Muscle of leg (tissue), 11 donors: ENCODE measurements around the gene INTS1. TPM values are rescaled to one million over a fixed set of nuclear protein-coding genes. Genes with fewer than 3 reads are reported as not detected.

Experiments
- DNase-seq: peaks from one replicate; pipeline ENCODE4 v3.0.0; 2013
- H3K27ac ChIP-seq: one replicate; pipeline ENCODE4 v1.5.1; 2013; ENCODE audit warnings: mild to moderate bottlenecking, low read length, control low read depth
- H3K27me3 ChIP-seq: one replicate; pipeline ENCODE4 v1.6.1; 2013; ENCODE audit warnings: low read length; ENCODE audit not compliant: control insufficient read depth, insufficient read depth
- H3K36me3 ChIP-seq: one replicate; pipeline ENCODE4 v1.6.1; 2013; ENCODE audit warnings: low read length; ENCODE audit not compliant: control insufficient read depth, insufficient read depth
- H3K4me1 ChIP-seq: one replicate; pipeline ENCODE4 v1.6.1; 2013; ENCODE audit warnings: low read length; ENCODE audit not compliant: control insufficient read depth, insufficient read depth
- H3K4me3 ChIP-seq: one replicate; pipeline ENCODE4 v1.5.1; 2013; ENCODE audit warnings: low read length, control low read depth
- H3K9me3 ChIP-seq: replicated peaks from 2 replicates; pipeline ENCODE4 v1.6.1; 2013; ENCODE audit warnings: low read depth, low read length; ENCODE audit not compliant: control insufficient read depth
- WGBS: methylation state at CpG from one replicate; pipeline ENCODE4 v1.1.5; 2013; ENCODE audit warnings: missing lambda C conversion rate; ENCODE audit not compliant: insufficient coverage; 5-methylcytosine and 5-hydroxymethylcytosine counted together
- polyA plus RNA-seq, 8 donors: library from polyadenylated mRNA; unstranded; fragments of 120-200 nt; gene quantifications; one replicate each; pipeline versions ENCODE4 v1.2.1 to v1.2.3, GENCODE V29; 2013; ENCODE audit warnings: inconsistent platforms in 1 of 8, low replicate concordance in 1 of 8; ENCODE audit not compliant: insufficient read length in 8 of 8, insufficient read depth in 1 of 8
- total RNA-seq: library from RNA; stranded (reverse); fragments of 120-200 nt; gene quantifications from one replicate; pipeline ENCODE4 v1.2.4, GENCODE V29; 2013

INTS1 gene
- total and polyA plus RNA-seq, 9 donors = 16.7 to 63.4 (median 49.9) TPM

DNA sequence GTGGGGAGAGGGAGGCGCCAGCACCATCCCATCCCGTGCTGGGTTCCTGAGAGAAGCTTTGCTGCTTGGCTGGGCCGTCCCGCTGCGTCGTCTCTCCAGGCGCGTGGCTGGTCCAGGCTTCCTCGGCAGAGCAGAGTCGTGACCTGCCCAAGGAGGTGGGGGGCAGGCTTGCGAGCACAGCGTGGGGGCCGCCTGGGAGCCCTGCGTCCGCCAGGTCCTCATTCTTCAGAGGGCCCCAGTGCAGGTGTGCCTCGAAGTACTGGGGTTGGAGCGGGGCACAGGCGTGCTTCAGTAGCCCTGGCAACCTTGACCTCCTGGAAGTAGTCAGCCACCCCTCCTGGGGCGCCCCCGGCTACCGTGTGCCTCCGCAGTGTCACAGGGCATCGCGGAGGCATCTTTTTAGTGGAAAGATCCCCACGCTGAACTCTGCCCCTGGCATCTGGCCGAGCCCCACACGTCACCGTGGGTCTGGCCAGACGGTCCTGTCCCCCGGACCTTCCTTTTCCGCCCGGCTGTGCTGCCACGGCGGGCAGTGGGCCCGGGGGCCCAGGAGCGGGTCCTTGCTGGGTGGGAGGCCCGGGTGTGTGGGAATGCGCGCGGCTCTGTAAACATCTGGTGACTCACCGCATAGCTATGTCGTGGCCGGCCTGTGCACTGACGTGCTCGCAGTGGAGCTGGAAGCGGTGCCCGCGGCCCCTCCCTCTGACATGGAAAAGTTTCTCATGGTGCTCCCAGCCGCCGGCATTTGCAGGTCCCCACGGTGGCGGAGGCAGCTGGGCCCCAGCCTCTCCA lies 32.8 kb upstream of the INTS1 start:
- Histone ChIP-seq H3K36me3 (peaks cover 26% of the 10 kb centered on the region), H3K27me3 (no peaks in the 10 kb centered on the region), H3K4me1 (peaks cover 65% of the 10 kb centered on the region), H3K27ac (peak overlapping the region; percentile 98), H3K9me3 (no peaks in the 10 kb centered on the region), H3K4me3 (peak overlapping the region; percentile 38)
- peak; percentile 98 for DNase-seq
- 4% methylated on average over 48 of the region's 52 CpGs for WGBS

DNA sequence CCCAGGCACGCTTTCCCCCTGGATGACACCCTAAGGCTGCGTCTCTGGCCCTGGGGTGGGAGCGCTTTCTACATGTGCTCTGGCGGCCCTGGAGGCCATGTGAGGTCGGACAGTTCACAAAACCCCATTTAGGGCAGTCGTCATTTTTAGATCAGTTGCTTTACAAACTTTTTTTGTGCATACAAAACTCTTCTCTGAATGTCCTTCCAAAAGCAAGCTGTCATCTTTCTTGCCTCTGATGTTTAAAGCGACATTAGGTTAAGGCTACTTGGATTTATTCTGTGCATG lies 32.2 kb upstream of the INTS1 start:
- Histone ChIP-seq H3K4me1 (peaks cover 70% of the 10 kb centered on the region), H3K4me3 (no peak overlapping the region), H3K36me3 (peaks cover 22% of the 10 kb centered on the region), H3K27me3 (no peaks in the 10 kb centered on the region), H3K27ac (peak overlapping the region; percentile 98), H3K9me3 (no peaks in the 10 kb centered on the region)
- DNase-seq = no peak
- WGBS = 58% methylated on average over 5 of the region's 7 CpGs

DNA sequence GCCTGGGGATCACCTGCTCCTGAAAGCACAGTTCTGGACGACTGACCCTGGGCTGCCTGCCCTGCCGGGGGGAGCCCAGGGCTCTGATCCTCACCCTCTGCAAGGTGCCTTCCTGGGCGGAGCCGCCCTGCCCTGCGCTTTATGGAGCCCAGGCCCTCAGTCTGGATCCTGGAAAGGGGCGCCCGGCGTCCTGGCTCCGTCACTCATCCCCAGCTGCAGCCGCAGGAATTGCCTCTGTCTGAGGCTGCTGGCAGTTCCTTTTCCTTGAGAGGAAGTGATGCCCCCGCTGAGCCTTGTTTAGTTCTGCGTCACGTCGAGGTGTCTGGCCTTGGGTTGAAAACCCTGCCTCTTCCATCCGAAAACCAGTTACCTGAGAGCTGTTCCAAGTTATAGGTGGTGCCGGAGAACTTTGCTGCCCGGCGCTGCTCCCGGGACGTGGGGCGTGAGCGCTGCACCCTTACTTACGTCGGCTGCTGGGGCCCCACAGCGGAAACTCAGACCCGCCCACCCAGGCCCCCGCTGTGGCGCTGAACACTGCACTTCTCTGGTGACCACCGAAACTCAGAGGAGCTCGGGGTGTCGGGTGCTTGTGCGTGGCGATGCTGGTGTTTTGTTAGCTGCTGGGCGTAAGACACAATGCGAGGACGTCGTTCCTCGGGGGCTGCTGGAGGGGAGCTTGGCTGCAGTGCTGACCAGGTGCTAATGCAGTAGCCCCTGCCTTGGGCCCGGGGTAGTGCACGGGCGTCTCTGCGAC lies 31.7 kb upstream of the INTS1 start:
- Histone ChIP-seq H3K27ac (peak overlapping the region; percentile 98), H3K4me3 (no peak overlapping the region), H3K27me3 (no peaks in the 10 kb centered on the region), H3K9me3 (no peaks in the 10 kb centered on the region), H3K4me1 (peaks cover 72% of the 10 kb centered on the region), H3K36me3 (peaks cover 18% of the 10 kb centered on the region)
- 77% methylated on average over 42 of the region's 42 CpGs for WGBS
- peak; percentile 44 for DNase-seq

DNA sequence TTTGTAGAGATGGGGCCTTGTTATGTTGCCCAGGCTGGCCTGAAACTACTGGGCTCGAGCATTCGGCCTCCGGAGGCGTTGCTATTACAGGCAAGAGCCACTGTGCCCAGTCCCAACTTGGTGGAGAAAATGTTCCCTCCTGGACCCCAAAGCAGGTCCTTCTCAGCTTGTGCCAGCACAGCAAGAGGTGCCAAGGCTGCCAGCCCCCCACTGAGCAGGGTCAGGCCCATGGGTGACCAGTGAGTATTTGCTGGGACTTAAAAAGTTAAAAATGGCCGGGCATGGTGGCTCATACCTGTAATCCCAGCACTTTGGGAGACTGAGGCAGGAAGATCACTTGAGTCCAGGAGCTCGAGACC lies 30.9 kb upstream of the INTS1 start:
- 94% methylated on average over 6 of the region's 6 CpGs for WGBS
- Histone ChIP-seq H3K4me3 (no peak overlapping the region), H3K9me3 (no peaks in the 10 kb centered on the region), H3K4me1 (peaks cover 75% of the 10 kb centered on the region), H3K27ac (no peak overlapping the region), H3K36me3 (peaks cover 11% of the 10 kb centered on the region), H3K27me3 (no peaks in the 10 kb centered on the region)
- DNase-seq = no peak

DNA sequence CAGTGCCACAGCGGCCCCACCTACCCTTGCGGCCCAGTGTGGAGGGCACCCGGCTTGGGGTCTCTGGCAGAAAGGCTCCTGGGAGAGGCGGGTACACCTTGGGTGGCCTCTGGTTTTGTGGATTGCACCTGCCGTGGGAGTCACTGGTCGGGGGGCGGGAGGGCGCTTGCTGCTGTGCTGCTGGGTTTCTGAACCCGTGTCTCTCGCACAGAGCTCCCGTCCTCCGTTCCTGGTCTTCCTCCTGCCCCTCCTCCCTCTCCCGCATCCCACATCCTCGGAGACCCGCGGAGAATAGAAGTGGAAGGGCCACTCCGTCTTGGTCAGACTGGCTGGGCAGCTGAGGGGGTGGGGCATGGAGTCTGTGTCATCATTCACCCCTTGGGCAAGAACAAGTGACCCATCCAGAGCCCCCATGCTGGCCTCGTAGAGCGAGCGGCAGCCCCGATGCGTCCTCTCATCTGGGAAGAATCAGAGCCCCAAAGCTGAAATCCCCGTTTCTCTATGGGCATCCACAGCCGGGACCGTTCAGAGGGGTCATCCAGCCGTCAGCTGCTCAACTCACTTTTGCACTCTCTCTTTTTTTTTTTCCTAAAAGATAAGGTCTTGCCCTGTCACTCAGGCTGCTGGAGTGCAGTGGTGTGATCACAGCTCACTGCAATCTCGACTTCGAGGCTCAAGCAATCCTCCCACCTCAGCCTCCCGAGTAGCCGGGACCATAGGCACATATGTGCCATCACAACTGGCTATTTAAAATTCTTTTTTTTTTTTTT lies 30.3 kb upstream of the INTS1 start:
- H3K9me3 ChIP-seq = no peaks in the 10 kb centered on the region
- H3K27ac ChIP-seq = no peak overlapping the region
- peak; percentile 20 for DNase-seq
- peaks cover 6% of the 10 kb centered on the region for H3K36me3 ChIP-seq
- peaks cover 76% of the 10 kb centered on the region for H3K4me1 ChIP-seq
- H3K27me3 ChIP-seq = no peaks in the 10 kb centered on the region
- WGBS = 87% methylated on average over 17 of the region's 30 CpGs
- H3K4me3 ChIP-seq = no peak overlapping the region

DNA sequence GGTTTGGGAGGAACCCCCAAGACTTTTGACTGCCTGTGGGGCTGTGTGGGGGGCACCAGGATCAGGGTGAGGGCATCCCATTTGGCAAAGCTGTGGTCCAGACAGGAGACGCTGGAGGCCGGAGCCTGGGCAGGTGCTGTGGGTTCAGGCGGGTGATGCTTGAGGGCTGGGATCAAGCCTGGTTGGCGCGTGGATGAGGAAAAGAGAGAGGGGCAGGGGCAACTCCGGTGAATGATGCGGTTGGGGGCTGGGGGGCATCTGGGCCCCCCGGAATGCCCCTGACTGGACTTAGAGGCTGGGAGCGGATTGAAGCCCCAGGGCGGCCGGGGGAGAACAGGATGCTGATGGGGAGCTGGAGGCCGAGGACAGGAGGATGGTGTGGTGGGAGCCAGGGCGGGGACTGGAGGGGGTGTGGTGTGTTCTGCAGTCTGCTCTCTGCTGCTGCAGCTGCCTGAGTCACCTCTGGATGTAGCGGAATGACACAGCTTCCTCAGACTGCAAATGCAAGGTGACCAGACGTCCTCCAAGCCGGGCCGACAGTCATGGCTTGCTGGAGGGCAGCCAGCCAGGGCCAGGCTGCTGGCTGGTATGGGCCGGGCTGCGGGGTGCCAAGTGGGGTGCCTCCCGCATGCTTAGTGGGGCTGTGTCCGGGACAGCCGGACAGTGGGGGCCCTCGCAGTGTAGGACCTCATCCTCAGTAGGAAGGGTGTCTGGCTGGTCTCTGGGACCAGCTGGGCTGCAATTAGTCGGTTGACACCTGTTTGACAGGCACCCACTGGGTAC lies 29.5 kb upstream of the INTS1 start:
- no peaks in the 10 kb centered on the region for H3K36me3 ChIP-seq
- DNase-seq = peak; percentile 61
- H3K27me3 ChIP-seq = peaks cover 2% of the 10 kb centered on the region
- H3K4me1 ChIP-seq = peaks cover 69% of the 10 kb centered on the region
- WGBS = 66% methylated on average over 23 of the region's 24 CpGs
- H3K27ac ChIP-seq = peak overlapping the region; percentile 94
- H3K9me3 ChIP-seq = no peaks in the 10 kb centered on the region
- no peak overlapping the region for H3K4me3 ChIP-seq

DNA sequence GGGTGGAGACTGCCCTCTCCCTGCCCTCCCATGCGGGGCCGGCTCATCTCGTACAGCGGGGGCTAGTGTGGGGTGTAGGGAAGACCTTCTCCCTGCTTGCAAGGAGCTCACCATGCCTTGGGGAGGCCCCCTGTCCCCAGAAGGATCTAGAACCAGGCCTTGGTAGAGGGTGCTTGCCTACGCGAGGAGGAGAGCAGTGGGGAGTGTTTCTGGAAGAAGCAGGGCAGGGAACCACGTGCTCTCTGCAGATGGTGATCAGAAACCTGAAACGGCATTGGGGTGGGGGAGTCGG lies 29.0 kb upstream of the INTS1 start:
- H3K9me3 ChIP-seq = no peaks in the 10 kb centered on the region
- peak overlapping the region; percentile 94 for H3K27ac ChIP-seq
- H3K36me3 ChIP-seq = no peaks in the 10 kb centered on the region
- DNase-seq = no peak
- 48% methylated on average over 5 of the region's 9 CpGs for WGBS
- H3K4me1 ChIP-seq = peaks cover 63% of the 10 kb centered on the region
- peaks cover 2% of the 10 kb centered on the region for H3K27me3 ChIP-seq
- peak overlapping the region; percentile 38 for H3K4me3 ChIP-seq

DNA sequence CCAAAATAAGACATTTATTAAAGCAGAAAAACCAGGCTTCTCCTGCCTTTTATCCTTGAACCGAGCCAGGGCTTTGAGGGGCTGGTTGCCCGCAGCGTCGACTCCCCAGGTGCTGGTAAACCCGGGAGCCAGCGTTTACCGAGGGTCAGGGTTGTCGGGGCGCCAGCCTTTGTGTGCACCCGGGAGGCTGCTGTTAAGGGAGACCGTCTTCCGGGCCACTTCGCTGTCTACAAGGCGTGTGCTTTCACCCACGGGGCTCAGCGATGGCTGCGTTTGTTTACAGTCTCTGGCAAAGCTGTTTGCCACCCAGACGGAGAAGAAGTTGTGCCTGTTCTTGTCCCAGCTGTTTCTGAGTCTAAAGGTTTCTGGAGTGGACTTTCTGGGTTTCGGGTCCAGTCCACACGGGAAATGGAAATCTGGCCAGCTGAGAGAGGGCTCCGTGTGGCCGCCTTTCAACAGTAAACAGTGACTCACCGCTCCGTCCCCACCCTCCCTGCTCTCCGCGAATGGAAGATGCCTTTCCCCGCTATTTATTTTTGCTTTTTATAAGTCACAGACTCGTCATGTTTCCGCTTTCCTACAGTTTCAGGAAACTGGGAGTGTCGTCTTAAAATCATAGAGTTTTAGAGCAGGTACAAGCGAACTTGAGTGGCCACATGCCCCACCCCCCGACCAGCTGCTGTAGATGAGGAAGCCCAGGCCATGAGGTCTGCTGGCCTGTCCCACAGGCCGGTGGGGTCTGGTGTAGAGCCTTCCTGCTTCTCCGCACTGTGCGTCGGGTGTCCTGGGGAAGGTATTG lies 28.5 kb upstream of the INTS1 start:
- H3K36me3 ChIP-seq = no peaks in the 10 kb centered on the region
- peak overlapping the region; percentile 38 for H3K4me3 ChIP-seq
- no peaks in the 10 kb centered on the region for H3K9me3 ChIP-seq
- DNase-seq = peak; percentile 87
- H3K27me3 ChIP-seq = peaks cover 2% of the 10 kb centered on the region
- H3K27ac ChIP-seq = peak overlapping the region; percentile 94
- 6% methylated on average over 30 of the region's 36 CpGs for WGBS
- peaks cover 58% of the 10 kb centered on the region for H3K4me1 ChIP-seq

DNA sequence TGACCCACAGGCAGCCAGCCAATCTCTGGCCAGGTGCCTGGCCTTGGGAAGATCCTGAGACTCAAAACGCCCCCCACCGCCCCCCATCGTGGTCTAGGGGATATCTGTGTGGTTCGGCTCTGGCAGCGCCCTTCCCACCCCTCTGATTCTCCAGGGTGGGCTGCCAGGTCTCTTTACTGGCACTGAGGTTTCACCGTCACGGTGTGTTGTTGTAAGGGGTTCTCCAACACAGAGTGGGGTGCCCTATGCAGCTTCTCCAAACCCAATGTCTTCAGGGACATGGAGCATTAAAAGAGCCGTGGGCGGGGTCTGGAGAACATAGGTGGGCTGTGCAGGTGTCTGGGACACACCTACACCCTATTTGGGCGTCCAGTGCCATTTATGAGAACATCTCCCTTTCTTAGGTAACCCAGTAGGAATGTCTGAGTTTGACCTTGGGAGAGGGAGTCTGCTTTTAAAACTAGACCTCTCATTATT lies 27.8 kb upstream of the INTS1 start:
- Histone ChIP-seq H3K4me3 (peak overlapping the region; percentile 48), H3K4me1 (peaks cover 51% of the 10 kb centered on the region), H3K27ac (peak overlapping the region; percentile 94), H3K36me3 (no peaks in the 10 kb centered on the region), H3K27me3 (peaks cover 2% of the 10 kb centered on the region), H3K9me3 (no peaks in the 10 kb centered on the region)
- WGBS = 79% methylated on average over 2 of the region's 10 CpGs
- DNase-seq = peak; percentile 51
